ENCODE data around the gene PUSL1. TPM values are rescaled to one million over a fixed set of nuclear protein-coding genes. Genes with fewer than 3 reads are reported as not detected.

The PUSL1 gene
- total RNA-seq, 1 donor = 29.3 TPM

DNA sequence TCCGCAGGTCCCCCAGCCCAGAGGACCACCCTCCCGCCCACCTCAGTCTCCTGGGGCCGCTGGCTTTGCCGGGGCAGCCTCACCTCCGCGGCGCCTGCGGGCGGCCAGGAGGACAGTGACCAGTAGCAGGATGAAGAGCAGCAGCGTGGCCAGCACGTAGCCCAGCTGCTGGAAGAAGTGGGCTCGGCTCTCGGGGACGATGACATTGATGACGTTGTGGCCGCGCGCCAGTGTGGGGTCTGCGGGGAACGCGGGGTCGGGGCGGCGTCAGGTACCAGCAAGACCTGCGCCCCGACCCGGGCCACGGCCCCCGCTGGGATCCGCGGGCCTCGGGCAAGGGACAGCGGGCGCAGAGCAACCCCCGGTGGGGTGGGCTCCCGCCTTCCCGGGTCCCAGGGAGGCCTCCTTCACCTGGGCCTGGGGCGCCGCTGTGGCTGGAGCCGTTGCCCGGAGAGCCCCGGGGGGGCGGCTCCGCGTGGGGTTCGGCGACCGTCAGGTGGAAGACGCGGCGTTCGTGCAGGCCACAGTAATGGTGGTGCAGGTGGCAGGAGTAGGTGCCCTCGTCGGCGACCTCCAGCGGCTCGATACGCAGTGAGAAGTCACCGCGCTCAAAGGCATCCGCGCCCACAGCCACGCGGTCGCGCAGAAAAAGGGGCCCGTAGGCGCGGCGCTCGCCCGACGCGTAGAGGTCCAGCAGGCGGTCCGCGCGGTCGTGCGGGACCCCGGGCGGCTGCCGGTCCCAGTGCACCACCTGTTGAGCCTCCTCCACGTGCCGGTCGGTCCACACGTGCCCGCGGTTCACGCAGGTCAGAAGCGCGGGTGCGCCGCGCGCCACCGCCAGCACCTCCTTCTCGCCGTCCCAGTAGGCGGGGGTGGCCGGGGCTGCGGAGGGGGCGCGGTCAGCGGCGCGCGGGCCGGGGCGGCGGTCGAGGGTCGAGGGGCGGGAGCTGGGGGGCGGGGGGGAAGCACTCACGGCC lies 46.2 kb downstream of the PUSL1 start:
- Histone ChIP-seq H3K36me3 (ENCODE audit: insufficient read depth, low read length) (peaks cover 29% of the 10 kb centered on the region), H3K79me2 (ENCODE audit: insufficient read depth, low read length) (peaks cover 53% of the 10 kb centered on the region), H3K4me3 (ENCODE audit: insufficient read depth, low read length) (peak overlapping the region; percentile 15), H3K27me3 (ENCODE audit: insufficient read depth, low read length) (no peaks in the 10 kb centered on the region), H3K27ac (ENCODE audit: low read depth, low read length) (no peak overlapping the region), H4K20me1 (ENCODE audit: insufficient read depth, low read length) (peaks cover 32% of the 10 kb centered on the region), H2AFZ (ENCODE audit: low read length) (no peak overlapping the region), H3K4me2 (ENCODE audit: insufficient read depth, low read length) (peak overlapping the region; percentile 53), H3K4me1 (ENCODE audit: insufficient read depth, low read length) (peaks cover 17% of the 10 kb centered on the region), H3K9me3 (ENCODE audit: low read depth, low read length) (no peaks in the 10 kb centered on the region)
- TF ChIP-seq, protein P1, sequence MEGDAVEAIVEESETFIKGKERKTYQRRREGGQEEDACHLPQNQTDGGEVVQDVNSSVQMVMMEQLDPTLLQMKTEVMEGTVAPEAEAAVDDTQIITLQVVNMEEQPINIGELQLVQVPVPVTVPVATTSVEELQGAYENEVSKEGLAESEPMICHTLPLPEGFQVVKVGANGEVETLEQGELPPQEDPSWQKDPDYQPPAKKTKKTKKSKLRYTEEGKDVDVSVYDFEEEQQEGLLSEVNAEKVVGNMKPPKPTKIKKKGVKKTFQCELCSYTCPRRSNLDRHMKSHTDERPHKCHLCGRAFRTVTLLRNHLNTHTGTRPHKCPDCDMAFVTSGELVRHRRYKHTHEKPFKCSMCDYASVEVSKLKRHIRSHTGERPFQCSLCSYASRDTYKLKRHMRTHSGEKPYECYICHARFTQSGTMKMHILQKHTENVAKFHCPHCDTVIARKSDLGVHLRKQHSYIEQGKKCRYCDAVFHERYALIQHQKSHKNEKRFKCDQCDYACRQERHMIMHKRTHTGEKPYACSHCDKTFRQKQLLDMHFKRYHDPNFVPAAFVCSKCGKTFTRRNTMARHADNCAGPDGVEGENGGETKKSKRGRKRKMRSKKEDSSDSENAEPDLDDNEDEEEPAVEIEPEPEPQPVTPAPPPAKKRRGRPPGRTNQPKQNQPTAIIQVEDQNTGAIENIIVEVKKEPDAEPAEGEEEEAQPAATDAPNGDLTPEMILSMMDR (IDR thresholded peaks at IDR 0.05; ENCODE audit: extremely low read depth, low read depth, low read length) = no peak
- peak; percentile 72 for DNase-seq (ENCODE audit: insufficient read length, low spot score, missing footprints)

DNA sequence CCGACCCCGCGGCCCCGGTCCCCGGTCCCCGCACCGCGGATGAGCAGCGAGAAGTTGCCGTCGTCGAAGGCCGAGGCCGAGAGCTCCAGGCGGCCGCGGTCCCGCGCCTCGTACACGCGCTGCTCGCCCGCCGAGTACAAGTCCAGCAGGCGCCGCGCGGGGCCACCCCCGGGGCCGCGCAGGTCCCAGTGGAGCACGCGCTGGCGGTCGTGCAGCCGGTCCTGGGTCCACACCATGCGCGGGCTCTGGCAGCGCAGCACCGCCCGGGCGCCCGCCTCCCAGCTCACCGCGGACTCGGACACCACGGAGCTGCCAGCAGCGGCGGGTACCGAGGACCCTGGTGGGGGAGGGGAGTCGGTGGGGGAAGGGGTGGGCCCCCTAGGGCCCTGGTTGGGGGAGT lies 47.0 kb downstream of the PUSL1 start:
- Histone ChIP-seq H3K36me3 (ENCODE audit: insufficient read depth, low read length) (peaks cover 29% of the 10 kb centered on the region), H3K4me3 (ENCODE audit: insufficient read depth, low read length) (peak overlapping the region; percentile 95), H3K4me1 (ENCODE audit: insufficient read depth, low read length) (peaks cover 26% of the 10 kb centered on the region), H2AFZ (ENCODE audit: low read length) (no peak overlapping the region), H3K79me2 (ENCODE audit: insufficient read depth, low read length) (peaks cover 53% of the 10 kb centered on the region), H4K20me1 (ENCODE audit: insufficient read depth, low read length) (peaks cover 32% of the 10 kb centered on the region), H3K4me2 (ENCODE audit: insufficient read depth, low read length) (peak overlapping the region; percentile 53), H3K27ac (ENCODE audit: low read depth, low read length) (no peak overlapping the region), H3K27me3 (ENCODE audit: insufficient read depth, low read length) (no peaks in the 10 kb centered on the region), H3K9me3 (ENCODE audit: low read depth, low read length) (no peaks in the 10 kb centered on the region)
- DNase-seq (ENCODE audit: insufficient read length, low spot score, missing footprints) = peak; percentile 97
- TF ChIP-seq, protein P1 (IDR thresholded peaks at IDR 0.05; ENCODE audit: extremely low read depth, low read depth, low read length) = no peak

DNA sequence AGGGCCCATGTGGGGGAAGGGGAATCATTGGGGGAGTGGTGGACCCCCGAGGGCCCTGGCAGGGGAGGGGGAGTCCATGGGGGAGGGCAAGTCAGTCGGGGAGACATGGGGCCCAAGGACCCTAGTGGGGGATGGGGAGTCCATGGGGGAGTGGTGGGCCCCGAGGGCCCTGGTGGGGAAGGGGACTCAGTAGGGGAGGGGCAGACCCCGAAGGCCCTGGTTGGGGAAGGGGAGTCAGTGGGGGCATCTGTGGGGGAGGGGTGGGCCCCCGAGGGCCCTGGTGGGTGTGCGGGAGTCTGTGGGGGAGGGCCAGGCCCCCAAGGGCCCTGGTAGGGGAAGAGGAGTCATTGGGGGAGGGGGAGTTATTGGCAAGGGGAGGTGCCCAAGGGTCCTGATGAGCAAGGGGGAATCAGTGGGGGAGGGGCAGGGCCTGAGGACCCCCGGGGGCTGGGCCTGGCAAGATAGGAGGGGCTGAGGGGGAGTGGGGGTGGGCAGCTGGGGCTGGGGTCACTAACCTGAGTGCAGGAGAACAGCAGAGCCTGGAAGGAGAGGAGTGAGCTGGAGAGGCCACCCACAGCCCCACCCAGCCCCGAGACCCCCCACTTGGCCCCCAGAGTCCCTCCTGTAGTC lies 47.9 kb downstream of the PUSL1 start:
- H3K9me3 ChIP-seq (ENCODE audit: low read depth, low read length) = no peaks in the 10 kb centered on the region
- peak; percentile 91 for DNase-seq (ENCODE audit: insufficient read length, low spot score, missing footprints)
- H3K36me3 ChIP-seq (ENCODE audit: insufficient read depth, low read length) = peaks cover 29% of the 10 kb centered on the region
- H3K79me2 ChIP-seq (ENCODE audit: insufficient read depth, low read length) = peaks cover 59% of the 10 kb centered on the region
- peak overlapping the region; percentile 95 for H3K4me3 ChIP-seq (ENCODE audit: insufficient read depth, low read length)
- H4K20me1 ChIP-seq (ENCODE audit: insufficient read depth, low read length) = peaks cover 32% of the 10 kb centered on the region
- H3K27ac ChIP-seq (ENCODE audit: low read depth, low read length) = no peak overlapping the region
- peaks cover 34% of the 10 kb centered on the region for H3K4me1 ChIP-seq (ENCODE audit: insufficient read depth, low read length)
- TF ChIP-seq, protein P1 (IDR thresholded peaks at IDR 0.05; ENCODE audit: extremely low read depth, low read depth, low read length) = no peak
- peak overlapping the region; percentile 89 for H3K4me2 ChIP-seq (ENCODE audit: insufficient read depth, low read length)
- no peaks in the 10 kb centered on the region for H3K27me3 ChIP-seq (ENCODE audit: insufficient read depth, low read length)
- H2AFZ ChIP-seq (ENCODE audit: low read length) = no peak overlapping the region
